ENCODE data around the gene CDC42BPB.
A peak's percentile ranks its signal among the peaks of the same experiment; 100 is the strongest.

Gene CDC42BPB

GRCh38 chr14:103091883-103092222, 34.5 kb upstream of the CDC42BPB start:
- H3K36me3 ChIP-seq = no peaks in the 10 kb centered on the region
- peak overlapping the region; percentile 6 to 20 for H3K27ac ChIP-seq
- H3K4me3 ChIP-seq = peak overlapping the region; percentile 44 to 59
- H3K9me3 ChIP-seq = no peaks in the 10 kb centered on the region
- DNase-seq = no peak
- no peak for TF ChIP-seq CTCF (IDR thresholded peaks at IDR 0.05)
- H3K27me3 ChIP-seq = peaks cover 0 to 41% of the 10 kb centered on the region in 2 donors
- intact Hi-C loops (cut with DNase I; ENCODE audit: low total_unique reads) = no loop called here
- peaks cover 0 to 15% (median 9%) of the 10 kb centered on the region in 4 donors for H3K4me1 ChIP-seq

- Histone ChIP-seq H3K4me1 (peaks cover 0 to 15% (median 9%) of the 10 kb centered on the region in 4 donors), H3K27me3 (peaks cover 0 to 45% of the 10 kb centered on the region in 2 donors), H3K36me3 (no peaks in the 10 kb centered on the region), H3K9me3 (no peaks in the 10 kb centered on the region), H3K27ac (peak overlapping the region; percentile 6 to 20), H3K4me3 (peak overlapping the region; percentile 44 to 59)
- intact Hi-C loops (cut with DNase I; ENCODE audit: low total_unique reads) = no loop called here
- DNase-seq = no peak
- peak; percentile 8 to 35 for TF ChIP-seq CTCF (IDR thresholded peaks at IDR 0.05)
These were observed 33.9 kb upstream of the CDC42BPB start for GRCh38 chr14:103091041-103091882.

- H3K36me3 ChIP-seq = no peaks in the 10 kb centered on the region
- H3K27me3 ChIP-seq = peaks cover 0 to 52% of the 10 kb centered on the region in 2 donors
- no peak for DNase-seq
- no peaks in the 10 kb centered on the region for H3K9me3 ChIP-seq
- H3K4me1 ChIP-seq = peaks cover 0 to 15% (median 9%) of the 10 kb centered on the region in 4 donors
- no peak for TF ChIP-seq CTCF (IDR thresholded peaks at IDR 0.05)
- H3K4me3 ChIP-seq = no peak overlapping the region
- no peak overlapping the region for H3K27ac ChIP-seq
- intact Hi-C loops (cut with DNase I; ENCODE audit: low total_unique reads) = no loop called here
These were observed 33.2 kb upstream of the CDC42BPB start for GRCh38 chr14:103090481-103091020.

GRCh38 chr14:103089386-103090335, 32.3 kb upstream of the CDC42BPB start:
- TF ChIP-seq CTCF (IDR thresholded peaks at IDR 0.05) = no peak
- DNase-seq = no peak
- Histone ChIP-seq H3K4me3 (no peak overlapping the region), H3K9me3 (no peaks in the 10 kb centered on the region), H3K36me3 (no peaks in the 10 kb centered on the region), H3K4me1 (peaks cover 0 to 15% (median 9%) of the 10 kb centered on the region in 4 donors), H3K27ac (no peak overlapping the region), H3K27me3 (peaks cover 0 to 61% of the 10 kb centered on the region in 2 donors)
- intact Hi-C loops (cut with DNase I; ENCODE audit: low total_unique reads) = no loop called here

- Histone ChIP-seq H3K4me1 (peaks cover 0 to 20% (median 13%) of the 10 kb centered on the region in 4 donors), H3K9me3 (no peaks in the 10 kb centered on the region), H3K27ac (no peak overlapping the region), H3K36me3 (no peaks in the 10 kb centered on the region), H3K4me3 (no peak overlapping the region), H3K27me3 (peaks cover 0 to 69% of the 10 kb centered on the region in 2 donors)
- TF ChIP-seq CTCF (IDR thresholded peaks at IDR 0.05) = no peak
- intact Hi-C loops (cut with DNase I; ENCODE audit: low total_unique reads) = no loop called here
- DNase-seq = no peak
These were observed 31.6 kb upstream of the CDC42BPB start for GRCh38 chr14:103088921-103089320.
